Islet of Langerhans (tissue), 1 donor: ENCODE data around the gene PPBP.

Source experiments
- FAIRE-seq: peaks from one replicate; lab custom pipeline; 2011; peaks lifted over from hg19 to GRCh38; lab: Jason Lieb, UNC

The PPBP gene

GRCh38 chr4:73948291-73948690 is 39.7 kb downstream of the PPBP start:
- FAIRE-seq, result no peak

- no peak for FAIRE-seq
These were observed 40.6 kb downstream of the PPBP start for GRCh38 chr4:73947239-73947985.

DNA sequence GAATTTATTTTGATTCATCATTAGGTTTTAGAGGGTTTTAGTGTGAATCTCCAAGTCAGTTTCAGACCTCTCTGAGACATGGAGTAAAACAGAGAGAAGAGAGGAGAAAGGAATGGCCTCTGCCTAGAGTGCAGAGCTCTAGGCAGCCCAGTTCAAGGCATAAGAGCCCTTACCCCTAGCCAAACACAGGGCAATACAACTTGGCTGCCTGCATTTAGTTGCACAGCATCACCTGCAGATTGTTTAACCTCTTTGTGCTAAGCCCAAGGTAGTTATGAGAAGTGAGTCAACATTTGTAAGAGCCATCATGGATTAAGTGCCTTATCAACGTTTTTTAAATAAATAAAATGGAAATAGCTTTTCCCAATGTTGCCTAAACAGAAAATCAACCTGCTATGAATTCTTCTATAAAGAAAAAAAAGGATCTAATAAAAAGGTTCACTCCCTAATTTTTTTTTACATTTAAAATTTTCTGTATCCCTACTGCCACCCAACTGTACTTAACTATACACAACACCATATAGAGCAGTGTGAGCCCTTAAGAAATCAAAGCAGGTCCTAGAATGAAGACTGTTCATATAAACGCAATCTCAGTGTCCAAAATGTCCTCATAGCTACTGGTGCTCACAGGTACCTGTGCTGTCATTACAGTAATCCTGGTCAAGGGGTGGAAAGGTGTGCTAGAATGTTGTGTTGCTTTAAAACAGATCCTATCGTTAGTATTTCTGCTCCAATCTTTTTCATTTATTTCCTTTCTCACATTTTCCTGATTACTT is 42.1 kb downstream of the PPBP start:
- no peak for FAIRE-seq

DNA sequence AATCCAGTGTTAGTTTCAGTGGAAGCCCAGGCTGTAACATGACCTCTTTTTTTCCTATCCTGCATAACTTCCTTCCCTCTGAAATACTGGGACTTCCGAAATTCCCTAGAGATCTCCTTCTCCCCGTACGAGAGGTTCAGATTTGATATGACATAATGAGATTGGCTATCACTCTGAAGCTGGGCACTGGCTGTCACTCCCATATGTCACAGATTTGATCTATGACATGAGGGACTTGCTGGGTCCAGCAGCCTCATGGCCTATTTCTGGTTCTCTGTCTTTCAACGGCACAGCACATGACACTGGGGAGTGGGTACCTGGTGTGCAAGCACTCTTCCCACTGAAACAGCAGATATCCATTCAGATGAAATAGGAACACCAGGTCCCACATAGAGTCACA is 42.9 kb downstream of the PPBP start:
- FAIRE-seq, result no peak

DNA sequence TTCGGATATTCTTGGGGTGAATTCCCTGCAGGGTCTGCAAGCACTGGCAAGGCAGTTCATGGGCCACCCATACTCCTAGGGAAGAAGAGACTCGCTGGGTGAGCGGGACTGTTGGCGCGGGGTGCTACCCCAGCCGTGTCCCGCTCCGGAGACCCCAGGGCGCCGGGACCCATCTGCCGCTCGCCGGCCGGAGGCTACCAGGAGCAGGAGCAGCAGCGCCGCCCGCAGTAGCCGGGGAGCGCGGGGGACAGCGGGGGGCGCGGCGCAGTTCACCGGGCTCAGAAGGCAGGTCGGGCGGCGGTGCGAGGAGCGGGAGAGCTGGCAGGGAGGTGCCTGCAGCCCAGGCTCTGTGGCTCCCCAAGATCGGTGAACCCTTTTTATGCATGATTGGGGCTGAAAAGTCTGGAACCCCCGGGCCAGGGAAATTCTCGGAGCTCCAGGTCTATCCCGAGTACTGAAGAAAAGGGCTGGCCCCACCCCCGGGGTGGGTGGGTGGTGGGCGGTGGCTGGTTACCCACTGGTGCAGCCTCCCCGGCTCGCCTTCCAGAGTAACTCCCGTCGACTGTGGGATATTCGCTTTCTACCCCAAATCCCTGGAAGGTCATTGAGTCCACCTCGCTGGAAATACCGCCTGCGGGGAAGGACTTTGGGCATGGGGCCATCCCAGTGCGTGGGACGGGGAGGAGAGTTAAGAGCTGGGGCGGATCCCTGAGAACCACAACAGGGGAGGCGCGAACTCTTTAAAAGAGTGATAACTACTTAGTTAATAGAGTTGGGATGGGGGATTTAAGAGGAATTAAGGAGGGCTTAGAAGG is 43.7 kb downstream of the PPBP start:
- FAIRE-seq, result no peak

GRCh38 chr4:73943555-73943954 is 44.4 kb downstream of the PPBP start:
- no peak for FAIRE-seq

- peak; percentile 33 for FAIRE-seq
These were observed 51.0 kb downstream of the PPBP start for GRCh38 chr4:73936969-73937368.
